ENCODE results near the gene BAIAP2. TPM values are rescaled to one million over a fixed set of nuclear protein-coding genes. Genes with fewer than 3 reads are reported as not detected.

Gene BAIAP2
- total RNA-seq, 1 donor from 2014 or later, result 28.2 TPM

- DNase-seq (ENCODE audit: low read depth in 2 of 2), result no peak
Measured at GRCh38 chr17:81123052-81124048, 88.4 kb downstream of the BAIAP2 start.

GRCh38 chr17:81124377-81124776 is 89.4 kb downstream of the BAIAP2 start:
- DNase-seq (ENCODE audit: low read depth in 2 of 2), result no peak

GRCh38 chr17:81125573-81126081 is 90.7 kb downstream of the BAIAP2 start:
- DNase-seq (ENCODE audit: low read depth in 2 of 2), result no peak

- DNase-seq (ENCODE audit: low read depth in 2 of 2), result no peak
Measured at GRCh38 chr17:81126281-81127132, 91.6 kb downstream of the BAIAP2 start.

- DNase-seq (ENCODE audit: low read depth in 2 of 2), result no peak
Measured at GRCh38 chr17:81127133-81127455, 92.1 kb downstream of the BAIAP2 start.

- DNase-seq (ENCODE audit: low read depth in 2 of 2), result no peak
Measured at GRCh38 chr17:81127526-81128177, 92.7 kb downstream of the BAIAP2 start.

GRCh38 chr17:81128338-81128737 is 93.4 kb downstream of the BAIAP2 start:
- DNase-seq (ENCODE audit: low read depth in 2 of 2), result no peak

- no peak for DNase-seq (ENCODE audit: low read depth in 2 of 2)
Measured at GRCh38 chr17:81128774-81129173, 93.8 kb downstream of the BAIAP2 start.

- no peak for DNase-seq (ENCODE audit: low read depth in 2 of 2)
Measured at GRCh38 chr17:81129289-81129688, 94.3 kb downstream of the BAIAP2 start.

- no peak for DNase-seq (ENCODE audit: low read depth in 2 of 2)
Measured at GRCh38 chr17:81129711-81130367, 94.9 kb downstream of the BAIAP2 start.

GRCh38 chr17:81130385-81131361 is 95.7 kb downstream of the BAIAP2 start:
- DNase-seq (ENCODE audit: low read depth in 2 of 2), result no peak

GRCh38 chr17:81131486-81132196 is 96.7 kb downstream of the BAIAP2 start:
- no peak for DNase-seq (ENCODE audit: low read depth in 2 of 2)

- DNase-seq (ENCODE audit: low read depth in 2 of 2), result no peak
Measured at GRCh38 chr17:81132197-81132540, 97.2 kb downstream of the BAIAP2 start.

- DNase-seq (ENCODE audit: low read depth in 2 of 2), result no peak
Measured at GRCh38 chr17:81132770-81133723, 98.1 kb downstream of the BAIAP2 start.

- DNase-seq (ENCODE audit: low read depth in 2 of 2), result no peak
Measured at GRCh38 chr17:81134064-81134781, 99.3 kb downstream of the BAIAP2 start.

GRCh38 chr17:81135505-81136278 is 100.7 kb downstream of the BAIAP2 start:
- peak in 1 of 2 donors; percentile 26 for DNase-seq (ENCODE audit: low read depth in 2 of 2)

GRCh38 chr17:81136366-81136765 is 101.4 kb downstream of the BAIAP2 start:
- no peak for DNase-seq (ENCODE audit: low read depth in 2 of 2)

Data from dermis microvascular lymphatic vessel endothelial cell (primary cell).